ENCODE results near the gene CHIA. TPM values are rescaled to one million over a fixed set of nuclear protein-coding genes. Genes with fewer than 3 reads are reported as not detected.

Gene CHIA
- total and polyA plus RNA-seq, 2 of the 13 experiments (the other 11 are each of a cell fraction or from before 2014, with no cell fraction given), result not detected

GRCh38 chr1:111247125-111247838, 43.4 kb upstream of the CHIA start (continued):
- TF ChIP-seq DPF2 (CRISPR knock-in tag; IDR thresholded peaks at IDR 0.05; ENCODE audit: borderline replicate concordance, low read depth) (0 out of 2 replicates have a peak, but pooled peaks have one; percentile 30), CREM (IDR thresholded peaks at IDR 0.05) (peak; percentile 45; the same call in 1 of the 2 replicates), CREM (CRISPR knock-in tag; IDR thresholded peaks at IDR 0.05) (no peak), KMT2A (CRISPR knock-in tag; IDR thresholded peaks at IDR 0.05) (no peak), ZNF609 (CRISPR knock-in tag; IDR thresholded peaks at IDR 0.05; ENCODE audit: borderline replicate concordance) (peak; percentile 38; the same call in 1 of the 2 replicates), SNAPC4 (CRISPR knock-in tag; IDR thresholded peaks at IDR 0.05) (no peak), TEAD3 (CRISPR knock-in tag; optimal IDR thresholded peaks at IDR 0.05; ENCODE audit: borderline replicate concordance) (peak; percentile 70), GLI4 (CRISPR knock-in tag; IDR thresholded peaks at IDR 0.05; ENCODE audit: borderline replicate concordance) (no peak), HMGXB4 (CRISPR knock-in tag; IDR thresholded peaks at IDR 0.05; ENCODE audit: borderline replicate concordance in 1 of 2, low read depth in 1 of 2) (no peak), ZNF687 (CRISPR knock-in tag; IDR thresholded peaks at IDR 0.05) (no peak), ZMYM4 (CRISPR knock-in tag; IDR thresholded peaks at IDR 0.05) (peak; percentile 48), ZFP36L2 (CRISPR knock-in tag; IDR thresholded peaks at IDR 0.05) (no peak)

Measured in HepG2 (cell line).